CD4-positive, alpha-beta T cell treated with Interleukin-21 for 1 hour (primary cell): ENCODE data around the gene UTP11.

Experiments
- DNase-seq: peaks from one replicate; pipeline ENCODE4 v3.0.0-alpha.2; 2020

The UTP11 gene

GRCh38 chr1:38073534-38074301 lies 61.2 kb downstream of the UTP11 start:
- DNase-seq: no peak

- DNase-seq: no peak
These were observed 61.8 kb downstream of the UTP11 start for GRCh38 chr1:38074302-38074677.
